Ishikawa (cell line): ENCODE measurements around the gene ZSCAN5B.

ENCODE experiments used
- CEBPB ChIP-seq: IDR thresholded peaks from 2 replicates; pipeline ENCODE4 v1.6.1; 2012
- CREB1 ChIP-seq: IDR thresholded peaks from 2 replicates; pipeline ENCODE4 v1.6.1; 2012; ENCODE audit warnings: low read depth
- EGR1 ChIP-seq: IDR thresholded peaks from 2 replicates; pipeline ENCODE4 v1.6.1; 2012
- EP300 ChIP-seq: IDR thresholded peaks from 2 replicates; pipeline ENCODE4 v1.6.1; 2012; ENCODE audit warnings: borderline replicate concordance
- FOXM1 ChIP-seq: IDR thresholded peaks from 2 replicates; pipeline ENCODE4 v1.6.1; 2012; ENCODE audit warnings: low read depth, borderline replicate concordance
- NFIC ChIP-seq: IDR thresholded peaks from 2 replicates; pipeline ENCODE4 v1.6.1; 2012
- RAD21 ChIP-seq: IDR thresholded peaks from 2 replicates; pipeline ENCODE4 v1.6.1; 2012; ENCODE audit warnings: low read depth
- TAF1 ChIP-seq: IDR thresholded peaks from 2 replicates; pipeline ENCODE4 v1.6.1; 2012; ENCODE audit warnings: low read depth, mild to moderate bottlenecking
- TCF12 ChIP-seq: IDR thresholded peaks from 2 replicates; pipeline ENCODE4 v1.6.1; 2012; ENCODE audit warnings: low read depth
- TEAD4 ChIP-seq: IDR thresholded peaks from 2 replicates; pipeline ENCODE4 v1.6.1; 2012
- YY1 ChIP-seq: IDR thresholded peaks from 2 replicates; pipeline ENCODE4 v1.6.1; 2012; ENCODE audit warnings: low read depth
- ZBTB7A ChIP-seq: IDR thresholded peaks from 2 replicates; pipeline ENCODE4 v1.6.1; 2012; ENCODE audit warnings: low read depth
- TF ChIP-seq, protein P1 (sequence below): IDR thresholded peaks from 2 replicates; pipeline ENCODE4 v1.6.1; 2012; ENCODE audit warnings: low read depth, mild to moderate bottlenecking
- TF ChIP-seq, protein P2 (sequence below): IDR thresholded peaks from 2 replicates; pipeline ENCODE4 v1.6.1; 2012
- TF ChIP-seq, protein P3 (sequence below): IDR thresholded peaks from 2 replicates; pipeline ENCODE4 v1.6.1; 2012

The ZSCAN5B gene

DNA sequence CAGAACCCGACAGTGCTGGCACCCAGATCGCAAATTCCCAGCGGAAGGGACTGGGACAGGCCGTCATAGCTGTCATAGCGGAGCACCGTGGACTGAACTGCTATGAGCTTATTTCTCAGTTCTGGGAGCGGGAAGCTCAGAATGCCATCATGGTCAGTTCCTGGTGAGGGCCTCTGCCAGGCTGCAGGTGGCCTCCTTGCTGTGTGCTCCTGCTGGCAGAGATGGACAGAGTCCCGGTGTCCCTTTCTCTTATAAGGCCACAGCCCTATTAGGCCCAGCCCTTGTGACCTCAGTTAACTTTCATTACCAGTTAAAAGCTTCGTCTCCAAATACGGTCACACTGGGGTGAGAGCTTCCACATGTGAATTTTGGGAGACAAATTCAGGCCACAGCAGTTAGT, 51.9 kb downstream of the ZSCAN5B start:
- no peak for TF ChIP-seq EP300
- TF ChIP-seq CEBPB, result no peak
- no peak for TF ChIP-seq TCF12
- TF ChIP-seq, protein P1, sequence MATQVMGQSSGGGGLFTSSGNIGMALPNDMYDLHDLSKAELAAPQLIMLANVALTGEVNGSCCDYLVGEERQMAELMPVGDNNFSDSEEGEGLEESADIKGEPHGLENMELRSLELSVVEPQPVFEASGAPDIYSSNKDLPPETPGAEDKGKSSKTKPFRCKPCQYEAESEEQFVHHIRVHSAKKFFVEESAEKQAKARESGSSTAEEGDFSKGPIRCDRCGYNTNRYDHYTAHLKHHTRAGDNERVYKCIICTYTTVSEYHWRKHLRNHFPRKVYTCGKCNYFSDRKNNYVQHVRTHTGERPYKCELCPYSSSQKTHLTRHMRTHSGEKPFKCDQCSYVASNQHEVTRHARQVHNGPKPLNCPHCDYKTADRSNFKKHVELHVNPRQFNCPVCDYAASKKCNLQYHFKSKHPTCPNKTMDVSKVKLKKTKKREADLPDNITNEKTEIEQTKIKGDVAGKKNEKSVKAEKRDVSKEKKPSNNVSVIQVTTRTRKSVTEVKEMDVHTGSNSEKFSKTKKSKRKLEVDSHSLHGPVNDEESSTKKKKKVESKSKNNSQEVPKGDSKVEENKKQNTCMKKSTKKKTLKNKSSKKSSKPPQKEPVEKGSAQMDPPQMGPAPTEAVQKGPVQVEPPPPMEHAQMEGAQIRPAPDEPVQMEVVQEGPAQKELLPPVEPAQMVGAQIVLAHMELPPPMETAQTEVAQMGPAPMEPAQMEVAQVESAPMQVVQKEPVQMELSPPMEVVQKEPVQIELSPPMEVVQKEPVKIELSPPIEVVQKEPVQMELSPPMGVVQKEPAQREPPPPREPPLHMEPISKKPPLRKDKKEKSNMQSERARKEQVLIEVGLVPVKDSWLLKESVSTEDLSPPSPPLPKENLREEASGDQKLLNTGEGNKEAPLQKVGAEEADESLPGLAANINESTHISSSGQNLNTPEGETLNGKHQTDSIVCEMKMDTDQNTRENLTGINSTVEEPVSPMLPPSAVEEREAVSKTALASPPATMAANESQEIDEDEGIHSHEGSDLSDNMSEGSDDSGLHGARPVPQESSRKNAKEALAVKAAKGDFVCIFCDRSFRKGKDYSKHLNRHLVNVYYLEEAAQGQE, result no peak
- no peak for TF ChIP-seq YY1
- no peak for TF ChIP-seq TAF1
- no peak for TF ChIP-seq CREB1
- TF ChIP-seq, protein P2, sequence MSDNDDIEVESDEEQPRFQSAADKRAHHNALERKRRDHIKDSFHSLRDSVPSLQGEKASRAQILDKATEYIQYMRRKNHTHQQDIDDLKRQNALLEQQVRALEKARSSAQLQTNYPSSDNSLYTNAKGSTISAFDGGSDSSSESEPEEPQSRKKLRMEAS, result no peak
- no peak for TF ChIP-seq EGR1
- no peak for TF ChIP-seq RAD21
- no peak for TF ChIP-seq FOXM1
- TF ChIP-seq, protein P3, sequence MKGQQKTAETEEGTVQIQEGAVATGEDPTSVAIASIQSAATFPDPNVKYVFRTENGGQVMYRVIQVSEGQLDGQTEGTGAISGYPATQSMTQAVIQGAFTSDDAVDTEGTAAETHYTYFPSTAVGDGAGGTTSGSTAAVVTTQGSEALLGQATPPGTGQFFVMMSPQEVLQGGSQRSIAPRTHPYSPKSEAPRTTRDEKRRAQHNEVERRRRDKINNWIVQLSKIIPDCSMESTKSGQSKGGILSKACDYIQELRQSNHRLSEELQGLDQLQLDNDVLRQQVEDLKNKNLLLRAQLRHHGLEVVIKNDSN, result no peak
- TF ChIP-seq TEAD4, result no peak

DNA sequence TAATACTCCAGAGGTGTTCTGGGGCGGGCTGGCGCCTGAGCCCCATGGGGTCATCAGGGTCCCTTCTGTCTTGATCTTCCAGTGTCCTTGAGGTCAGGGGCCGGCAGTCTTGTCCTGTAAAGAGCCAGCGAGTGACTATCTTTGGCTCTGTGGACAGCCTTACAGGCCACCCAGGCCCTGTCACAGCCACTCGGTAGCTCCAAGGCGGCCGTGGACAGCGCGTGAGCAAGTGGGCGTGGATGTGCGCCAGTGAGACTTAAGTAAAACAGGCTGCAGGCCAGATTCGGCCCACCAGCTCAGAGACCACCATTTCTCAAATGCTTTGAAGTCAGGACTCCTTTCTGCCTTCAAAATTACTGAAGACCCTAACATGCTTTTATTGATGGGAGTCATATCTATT, 52.8 kb downstream of the ZSCAN5B start:
- TF ChIP-seq NFIC (no peak), RAD21 (no peak), ZBTB7A (no peak), YY1 (no peak), EGR1 (no peak), TEAD4 (no peak), FOXM1 (no peak), EP300 (no peak), TAF1 (no peak), CREB1 (no peak), CEBPB (no peak), TCF12 (no peak)
- TF ChIP-seq, protein P2, result no peak
- TF ChIP-seq, protein P3, result no peak
- TF ChIP-seq, protein P1, result no peak

DNA sequence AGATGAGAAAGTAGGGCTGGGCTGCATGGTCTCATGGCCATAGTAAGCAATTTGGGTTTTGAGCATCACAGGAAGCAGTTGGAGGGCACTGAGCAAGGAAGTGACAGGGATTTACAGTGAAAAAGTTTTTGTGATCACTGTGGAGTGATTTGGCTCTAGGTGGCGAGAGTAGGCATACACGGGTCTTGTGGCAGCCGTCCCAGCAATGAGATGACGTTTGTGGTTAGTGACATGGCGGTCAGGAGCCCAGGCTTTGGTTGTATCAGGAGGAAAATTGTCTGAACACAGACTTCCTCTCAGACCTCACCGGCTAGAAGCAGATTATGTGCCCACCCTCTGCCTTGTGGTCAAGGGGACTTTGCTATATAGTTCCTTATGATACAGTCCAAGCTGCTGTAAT, 53.2 kb downstream of the ZSCAN5B start:
- TF ChIP-seq, protein P1, result no peak
- TF ChIP-seq CREB1, result no peak
- TF ChIP-seq TCF12, result no peak
- TF ChIP-seq EGR1, result no peak
- no peak for TF ChIP-seq EP300
- no peak for TF ChIP-seq FOXM1
- no peak for TF ChIP-seq RAD21
- no peak for TF ChIP-seq ZBTB7A
- no peak for TF ChIP-seq YY1
- no peak for TF ChIP-seq CEBPB
- TF ChIP-seq, protein P2, result no peak

DNA sequence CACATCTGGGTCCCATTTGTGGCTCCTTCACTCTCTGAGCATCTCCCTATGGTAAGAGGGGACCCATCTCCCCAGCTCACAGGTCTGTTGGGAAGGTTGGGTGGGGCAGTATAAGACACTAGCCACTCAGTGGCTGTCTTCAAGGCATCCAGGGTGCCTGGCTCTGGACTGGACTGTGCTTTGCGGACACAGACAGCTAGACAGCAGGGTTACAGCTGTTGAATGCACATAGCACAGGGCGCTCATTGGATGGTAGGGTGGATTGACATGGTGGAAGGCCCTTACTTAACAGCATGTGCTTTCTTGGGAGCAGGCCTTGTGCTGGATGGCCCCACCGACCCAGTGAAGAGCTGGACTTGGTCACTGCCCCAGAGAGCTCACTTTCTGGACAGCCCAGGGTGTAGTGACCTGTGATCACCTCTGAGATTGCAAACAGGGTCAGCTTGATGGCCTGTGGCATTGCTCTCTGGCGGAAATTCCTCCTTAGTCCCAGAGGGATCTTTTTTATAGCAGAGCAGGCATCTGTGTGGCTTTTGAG, 54.6 kb downstream of the ZSCAN5B start:
- TF ChIP-seq TEAD4, result no peak
- no peak for TF ChIP-seq TAF1
- no peak for TF ChIP-seq EGR1
- TF ChIP-seq TCF12, result no peak
- TF ChIP-seq RAD21, result no peak
- no peak for TF ChIP-seq CEBPB
- no peak for TF ChIP-seq ZBTB7A
